ENCODE measurements around the gene ZNF428. TPM values are rescaled to one million over a fixed set of nuclear protein-coding genes. Genes with fewer than 3 reads are reported as not detected.
A peak's percentile ranks its signal among the peaks of the same experiment; 100 is the strongest.

Gene ZNF428
- total and polyA plus RNA-seq, 2 experiments from 2014 or later: 21.1 to 23.9 TPM

GRCh38 chr19:43596842-43597461, 22.5 kb downstream of the ZNF428 start:
- Histone ChIP-seq H3K4me1 (ENCODE audit: insufficient read depth) (peaks cover 10% of the 10 kb centered on the region), H3K36me3 (ENCODE audit: insufficient read depth) (peaks cover 8% of the 10 kb centered on the region; the same call in 1 of the 2 replicates), H3K27ac (ENCODE audit: low read depth) (peak overlapping the region; percentile 95), H3K9me2 (ENCODE audit: insufficient read depth) (no peaks in the 10 kb centered on the region), H4K20me1 (replicated peaks; ENCODE audit: insufficient read depth) (peaks cover 8% of the 10 kb centered on the region; the same call in 1 of the 2 replicates), H3K4me2 (peak overlapping the region; percentile 93), H3K27me3 (ENCODE audit: insufficient read depth) (no peaks in the 10 kb centered on the region), H3F3A (replicated peaks; ENCODE audit: low read depth) (0 out of 2 replicates have a peak, but pooled peaks cover 11% of the 10 kb centered on the region), H3K79me2 (replicated peaks; ENCODE audit: insufficient read depth) (peaks cover 23% of the 10 kb centered on the region), H3K4me3 (peak overlapping the region; percentile 76), H2AFZ (peak overlapping the region; percentile 7; the same call in 1 of the 2 replicates)
- Mint-ChIP-seq H3K36me3 (ENCODE audit: low read depth) (peaks cover 18% of the 10 kb centered on the region), H3K9me3 (peaks cover 2% of the 10 kb centered on the region; the same call in 2 of the 3 replicates), H3K4me3 (peak overlapping the region; percentile 98), H3K4me1 (peaks cover 19% of the 10 kb centered on the region), H3K27ac (peak overlapping the region; percentile 100), H3K27me3 (ENCODE audit: insufficient read depth, low read depth, poor library complexity) (peaks cover 14% of the 10 kb centered on the region)
- DNase-seq (ENCODE audit: low spot score) (no peak), ATAC-seq (no peak)
- no peak for TF ChIP-seq STAT1 (IDR thresholded peaks at IDR 0.05; ENCODE audit: unreplicated experiment)
- TF ChIP-seq CTCF (conservative IDR thresholded peaks at IDR 0.05; ENCODE audit: low read depth in 2 of 2): no peak
- TF ChIP-seq ZNF114 (CRISPR knock-in tag; IDR thresholded peaks at IDR 0.05): no peak
- TF ChIP-seq EZH2 (IDR thresholded peaks at IDR 0.05; ENCODE audit: low read depth, unreplicated experiment): no peak
- TF ChIP-seq CREB1 (CRISPR knock-in tag; IDR thresholded peaks at IDR 0.05; ENCODE audit: low read depth): no peak
- TF ChIP-seq REST (IDR thresholded peaks at IDR 0.05; ENCODE audit: unreplicated experiment): no peak
- TF ChIP-seq ETS1 (IDR thresholded peaks at IDR 0.05): no peak
- TF ChIP-seq ZNF462 (CRISPR knock-in tag; IDR thresholded peaks at IDR 0.05): no peak
- no peak for TF ChIP-seq NANOG (IDR thresholded peaks at IDR 0.05; ENCODE audit: borderline replicate concordance)
- no peak for TF ChIP-seq JUNB (IDR thresholded peaks at IDR 0.05; ENCODE audit: unreplicated experiment)
- TF ChIP-seq POLR2AphosphoS5 (IDR thresholded peaks at IDR 0.05; ENCODE audit: low read depth): no peak
- TF ChIP-seq ZNF331 (CRISPR knock-in tag; IDR thresholded peaks at IDR 0.05; ENCODE audit: low read depth): no peak
- TF ChIP-seq EZH2phosphoT487 (IDR thresholded peaks at IDR 0.05; ENCODE audit: unreplicated experiment): no peak
